Liver (tissue), 9 donors: ENCODE results near the gene MARVELD3. TPM values are rescaled to one million over a fixed set of nuclear protein-coding genes. Genes with fewer than 3 reads are reported as not detected.

Experiments
- DNase-seq: peaks from one replicate; pipeline ENCODE4 v3.0.0-alpha.2; 2017; ENCODE audit warnings: low spot score
- H3K27ac ChIP-seq, 2 donors: one replicate each; pipeline ENCODE4 v1.7.0; 2013; ENCODE audit warnings: inconsistent platforms in 2 of 2, low read length in 2 of 2, control low read depth in 1 of 2, low read depth in 1 of 2, mild to moderate bottlenecking in 1 of 2
- H3K27me3 ChIP-seq, 4 donors: one replicate each; pipeline versions ENCODE4 v1.6.1 to v1.7.0; 2013; ENCODE audit warnings: low read length in 3 of 4, inconsistent platforms in 1 of 4, mild to moderate bottlenecking in 1 of 4, moderate library complexity in 1 of 4; ENCODE audit not compliant: control insufficient read depth in 4 of 4, insufficient read depth in 4 of 4
- H3K36me3 ChIP-seq, 4 donors: one replicate each; pipeline versions ENCODE4 v1.6.1 to v1.7.0; 2013; ENCODE audit warnings: low read length in 3 of 4, mild to moderate bottlenecking in 3 of 4, low read depth in 1 of 4, moderate library complexity in 1 of 4; ENCODE audit not compliant: control insufficient read depth in 4 of 4, insufficient read depth in 3 of 4
- H3K4me1 ChIP-seq, 4 donors: one replicate each; pipeline versions ENCODE4 v1.6.1 to v1.7.0; 2013; ENCODE audit warnings: low read length in 3 of 4, mild to moderate bottlenecking in 3 of 4, moderate library complexity in 1 of 4; ENCODE audit not compliant: control insufficient read depth in 4 of 4, insufficient read depth in 4 of 4
- H3K4me3 ChIP-seq, 3 donors: one replicate each; pipeline versions ENCODE4 v1.6.1 to v1.7.0; 2013; ENCODE audit warnings: low read length in 3 of 3, control low read depth in 1 of 3, low read depth in 1 of 3, mild to moderate bottlenecking in 1 of 3
- H3K9ac ChIP-seq, 2 donors: one replicate each; pipeline ENCODE4 v1.7.0; 2013; ENCODE audit warnings: low read length in 2 of 2, mild to moderate bottlenecking in 2 of 2, moderate library complexity in 2 of 2, control low read depth in 1 of 2, low read depth in 1 of 2
- H3K9me3 ChIP-seq, 4 donors: one replicate each; pipeline versions ENCODE4 v1.6.1 to v1.7.0; 2013; ENCODE audit warnings: low read length in 3 of 4; ENCODE audit not compliant: control insufficient read depth in 4 of 4
- ATF3 ChIP-seq: IDR thresholded peaks from 2 replicates; pipeline ENCODE4 v1.6.1; 2016; ENCODE audit warnings: antibody characterized with exemption
- CTCF ChIP-seq: fragments of 150-350 bp; IDR thresholded peaks from 2 replicates; pipeline ENCODE4 v1.5.1; 2017; ENCODE audit warnings: improper control_type of control experiment, low read depth, low read length; ENCODE audit not compliant: missing input control
- EGR1 ChIP-seq, 2 donors: IDR thresholded peaks; 2 replicates each; pipeline ENCODE4 v1.6.1; 2016 to 2018; ENCODE audit warnings: antibody characterized with exemption in 2 of 2, low read depth in 2 of 2
- FOXA1 ChIP-seq: IDR thresholded peaks from 2 replicates; pipeline ENCODE4 v1.6.1; 2016; ENCODE audit warnings: antibody characterized with exemption
- FOXA2 ChIP-seq: IDR thresholded peaks from 2 replicates; pipeline ENCODE4 v1.6.1; 2016; ENCODE audit warnings: antibody characterized with exemption
- GABPA ChIP-seq, 2 donors: IDR thresholded peaks in 1 of 2; conservative IDR thresholded peaks in 1 of 2; 2 replicates each; pipeline ENCODE4 v1.6.1; 2016; ENCODE audit warnings: antibody characterized with exemption in 2 of 2, mild to moderate bottlenecking in 1 of 2, moderate library complexity in 1 of 2
- HNF4A ChIP-seq, 2 donors: conservative IDR thresholded peaks; 2 replicates each; pipeline ENCODE4 v1.6.1; 2016; ENCODE audit warnings: antibody characterized with exemption in 2 of 2, mild to moderate bottlenecking in 2 of 2
- HNF4G ChIP-seq: IDR thresholded peaks from 2 replicates; pipeline ENCODE4 v1.6.1; 2016; ENCODE audit warnings: antibody characterized with exemption
- JUND ChIP-seq, 2 donors: IDR thresholded peaks; 2 replicates each; pipeline ENCODE4 v1.6.1; 2016; ENCODE audit warnings: antibody characterized with exemption in 2 of 2
- NR2F2 ChIP-seq: IDR thresholded peaks from 2 replicates; pipeline ENCODE4 v1.6.1; 2016; ENCODE audit warnings: antibody characterized with exemption
- RAD21 ChIP-seq, 2 donors: IDR thresholded peaks; 2 replicates each; pipeline ENCODE4 v1.6.1; 2016; ENCODE audit warnings: antibody characterized with exemption in 2 of 2, mild to moderate bottlenecking in 2 of 2
- RXRA ChIP-seq, 2 donors: IDR thresholded peaks; 2 replicates each; pipeline ENCODE4 v1.6.1; 2017 to 2018; ENCODE audit warnings: antibody characterized with exemption in 2 of 2, mild to moderate bottlenecking in 1 of 2
- TAF1 ChIP-seq: conservative IDR thresholded peaks from 2 replicates; pipeline ENCODE4 v1.6.1; 2016; ENCODE audit warnings: antibody characterized with exemption, mild to moderate bottlenecking
- WGBS: extraction: QIAGEN DNeasy Blood & Tissue Kit; methylation state at CpG from one replicate; pipeline ENCODE4 v1.1.7; 2013; 5-methylcytosine and 5-hydroxymethylcytosine counted together
- polyA plus RNA-seq, 2 donors: library from polyadenylated mRNA; stranded (reverse) in 1 of 2; unstranded in 1 of 2; fragments of 200-250 nt in 1 of 2; fragments of >200 nt in 1 of 2; fragmentation: Nextera tagmentation in 1 of 2; extraction: Ambion mirVana in 1 of 2; gene quantifications; one replicate each; pipeline versions ENCODE4 v1.2.1 to v1.2.3, GENCODE V29; 2013 to 2015
- total RNA-seq, 2 donors: library from RNA; depleted of rRNA; stranded (reverse); fragments of >200 nt; gene quantifications; one replicate each; pipeline ENCODE4 v1.2.3, GENCODE V29; 2014
- TF ChIP-seq, protein P1 (sequence below): IDR thresholded peaks from 2 replicates; pipeline ENCODE4 v1.6.1; 2016; ENCODE audit warnings: antibody characterized with exemption, mild to moderate bottlenecking
- TF ChIP-seq, protein P2 (sequence below): IDR thresholded peaks from 2 replicates; pipeline ENCODE4 v1.6.1; 2016; ENCODE audit warnings: antibody characterized with exemption
- TF ChIP-seq, protein P3 (sequence below): IDR thresholded peaks from 2 replicates; pipeline ENCODE4 v1.6.1; 2016; ENCODE audit warnings: antibody characterized with exemption
- donor health status: healthy.
- donor health status: healthy.
- donor health status: healthy.
- donor health status: healthy.
- donor health status: healthy.

MARVELD3 gene, protein sequence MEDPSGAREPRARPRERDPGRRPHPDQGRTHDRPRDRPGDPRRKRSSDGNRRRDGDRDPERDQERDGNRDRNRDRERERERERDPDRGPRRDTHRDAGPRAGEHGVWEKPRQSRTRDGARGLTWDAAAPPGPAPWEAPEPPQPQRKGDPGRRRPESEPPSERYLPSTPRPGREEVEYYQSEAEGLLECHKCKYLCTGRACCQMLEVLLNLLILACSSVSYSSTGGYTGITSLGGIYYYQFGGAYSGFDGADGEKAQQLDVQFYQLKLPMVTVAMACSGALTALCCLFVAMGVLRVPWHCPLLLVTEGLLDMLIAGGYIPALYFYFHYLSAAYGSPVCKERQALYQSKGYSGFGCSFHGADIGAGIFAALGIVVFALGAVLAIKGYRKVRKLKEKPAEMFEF
- 1 to 10 TPM; 4.9 TPM for total RNA-seq
- polyA plus RNA-seq = 1 to 10 TPM; 1.8 to 3.3 TPM

- Histone ChIP-seq H3K27ac (peak within 1 kb of the TSS; percentile 37 to 41), H3K9ac (peak within 1 kb of the TSS; percentile 47 to 58), H3K4me3 (peak within 1 kb of the TSS; percentile 11 to 84 (median 81)), H3K27me3 (no peaks in the 10 kb centered on the region), H3K9me3 (no peaks in the 10 kb centered on the region), H3K4me1 (peaks cover 9 to 13% (median 10%) of the 10 kb centered on the region in 4 donors), H3K36me3 (peaks cover 0 to 3% (median 0%) of the 10 kb centered on the region in 4 donors)
- TF ChIP-seq EGR1 (IDR thresholded peaks at IDR 0.05; ENCODE audit: low read depth in 2 of 2) = no peak
- TF ChIP-seq, protein P1, sequence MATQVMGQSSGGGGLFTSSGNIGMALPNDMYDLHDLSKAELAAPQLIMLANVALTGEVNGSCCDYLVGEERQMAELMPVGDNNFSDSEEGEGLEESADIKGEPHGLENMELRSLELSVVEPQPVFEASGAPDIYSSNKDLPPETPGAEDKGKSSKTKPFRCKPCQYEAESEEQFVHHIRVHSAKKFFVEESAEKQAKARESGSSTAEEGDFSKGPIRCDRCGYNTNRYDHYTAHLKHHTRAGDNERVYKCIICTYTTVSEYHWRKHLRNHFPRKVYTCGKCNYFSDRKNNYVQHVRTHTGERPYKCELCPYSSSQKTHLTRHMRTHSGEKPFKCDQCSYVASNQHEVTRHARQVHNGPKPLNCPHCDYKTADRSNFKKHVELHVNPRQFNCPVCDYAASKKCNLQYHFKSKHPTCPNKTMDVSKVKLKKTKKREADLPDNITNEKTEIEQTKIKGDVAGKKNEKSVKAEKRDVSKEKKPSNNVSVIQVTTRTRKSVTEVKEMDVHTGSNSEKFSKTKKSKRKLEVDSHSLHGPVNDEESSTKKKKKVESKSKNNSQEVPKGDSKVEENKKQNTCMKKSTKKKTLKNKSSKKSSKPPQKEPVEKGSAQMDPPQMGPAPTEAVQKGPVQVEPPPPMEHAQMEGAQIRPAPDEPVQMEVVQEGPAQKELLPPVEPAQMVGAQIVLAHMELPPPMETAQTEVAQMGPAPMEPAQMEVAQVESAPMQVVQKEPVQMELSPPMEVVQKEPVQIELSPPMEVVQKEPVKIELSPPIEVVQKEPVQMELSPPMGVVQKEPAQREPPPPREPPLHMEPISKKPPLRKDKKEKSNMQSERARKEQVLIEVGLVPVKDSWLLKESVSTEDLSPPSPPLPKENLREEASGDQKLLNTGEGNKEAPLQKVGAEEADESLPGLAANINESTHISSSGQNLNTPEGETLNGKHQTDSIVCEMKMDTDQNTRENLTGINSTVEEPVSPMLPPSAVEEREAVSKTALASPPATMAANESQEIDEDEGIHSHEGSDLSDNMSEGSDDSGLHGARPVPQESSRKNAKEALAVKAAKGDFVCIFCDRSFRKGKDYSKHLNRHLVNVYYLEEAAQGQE = no peak
- TF ChIP-seq TAF1 = no peak
- TF ChIP-seq RAD21 (IDR thresholded peaks at IDR 0.05) = no peak
- no peak for TF ChIP-seq ATF3
- TF ChIP-seq, protein P2, sequence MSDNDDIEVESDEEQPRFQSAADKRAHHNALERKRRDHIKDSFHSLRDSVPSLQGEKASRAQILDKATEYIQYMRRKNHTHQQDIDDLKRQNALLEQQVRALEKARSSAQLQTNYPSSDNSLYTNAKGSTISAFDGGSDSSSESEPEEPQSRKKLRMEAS = no peak
- TF ChIP-seq JUND (IDR thresholded peaks at IDR 0.05) = no peak
- TF ChIP-seq HNF4A (conservative IDR thresholded peaks at IDR 0.05) = no peak
- TF ChIP-seq, protein P3, sequence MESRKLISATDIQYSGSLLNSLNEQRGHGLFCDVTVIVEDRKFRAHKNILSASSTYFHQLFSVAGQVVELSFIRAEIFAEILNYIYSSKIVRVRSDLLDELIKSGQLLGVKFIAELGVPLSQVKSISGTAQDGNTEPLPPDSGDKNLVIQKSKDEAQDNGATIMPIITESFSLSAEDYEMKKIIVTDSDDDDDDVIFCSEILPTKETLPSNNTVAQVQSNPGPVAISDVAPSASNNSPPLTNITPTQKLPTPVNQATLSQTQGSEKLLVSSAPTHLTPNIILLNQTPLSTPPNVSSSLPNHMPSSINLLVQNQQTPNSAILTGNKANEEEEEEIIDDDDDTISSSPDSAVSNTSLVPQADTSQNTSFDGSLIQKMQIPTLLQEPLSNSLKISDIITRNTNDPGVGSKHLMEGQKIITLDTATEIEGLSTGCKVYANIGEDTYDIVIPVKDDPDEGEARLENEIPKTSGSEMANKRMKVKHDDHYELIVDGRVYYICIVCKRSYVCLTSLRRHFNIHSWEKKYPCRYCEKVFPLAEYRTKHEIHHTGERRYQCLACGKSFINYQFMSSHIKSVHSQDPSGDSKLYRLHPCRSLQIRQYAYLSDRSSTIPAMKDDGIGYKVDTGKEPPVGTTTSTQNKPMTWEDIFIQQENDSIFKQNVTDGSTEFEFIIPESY = no peak
- TF ChIP-seq NR2F2 = no peak
- TF ChIP-seq RXRA (IDR thresholded peaks at IDR 0.05) = no peak
- TF ChIP-seq HNF4G = no peak
- TF ChIP-seq GABPA (IDR thresholded peaks at IDR 0.05 in 1 of 2, conservative IDR thresholded peaks at IDR 0.05 in 1 of 2) = no peak
- no peak for TF ChIP-seq CTCF
- TF ChIP-seq FOXA1 = no peak
- no peak for TF ChIP-seq FOXA2
- under 1% methylated on average over 98 of the region's 98 CpGs for WGBS
- peak; percentile 79 for DNase-seq
These were observed at the start of gene MARVELD3 for GRCh38 chr16:71626018-71626857. TSS of gene MARVELD3 (plus strand) at chr16:71626184. CDS start at chr16:71626230, 46 bp downstream.
